Gastroesophageal sphincter (tissue), 4 donors: Measurements from ENCODE around the gene CCDC197. TPM values are rescaled to one million over a fixed set of nuclear protein-coding genes. Genes with fewer than 3 reads are reported as not detected.
A peak's percentile ranks its signal among the peaks of the same experiment; 100 is the strongest.

Experiments
- ATAC-seq: fragments of 150-250 bp; one replicate; pipeline ENCODE4 v1.9.1; 2016; ENCODE audit warnings: mild to moderate bottlenecking, moderate library complexity
- H3K27ac ChIP-seq, 4 donors: fragments of 200-600 bp; sonication (generic) in 3 of 4; 1 replicate in 3 of 4; 2 replicates in 1 of 4; pipeline ENCODE4 v1.5.1; 2016 to 2019
- H3K27me3 ChIP-seq: fragments of 200-600 bp; sonication (generic); one replicate; pipeline ENCODE4 v1.5.1; 2019
- H3K36me3 ChIP-seq, 2 donors: fragments of 200-600 bp; sonication (generic); one replicate each; pipeline ENCODE4 v1.5.1; 2019; ENCODE audit warnings: control low read depth in 1 of 2
- H3K4me1 ChIP-seq, 3 donors: fragments of 200-600 bp; sonication (generic); 1 replicate in 2 of 3; 2 replicates in 1 of 3; pipeline ENCODE4 v1.5.1; 2016 to 2019; ENCODE audit warnings: control low read depth in 2 of 3
- H3K4me3 ChIP-seq, 2 donors: fragments of 200-600 bp; sonication (generic); one replicate each; pipeline ENCODE4 v1.5.1; 2019; ENCODE audit warnings: mild to moderate bottlenecking in 1 of 2, moderate library complexity in 1 of 2
- H3K9me3 ChIP-seq, 3 donors: fragments of 200-600 bp; sonication (generic); one replicate each; pipeline ENCODE4 v1.5.1; 2017 to 2019; ENCODE audit warnings: control low read depth in 2 of 3
- CTCF ChIP-seq, 4 experiments: fragments of 200-600 bp in 2 of 4; fragments of 450-650 bp in 2 of 4; sonication (generic) in 1 of 4; IDR thresholded peaks; one replicate each; pipeline ENCODE4 v1.5.1; 2017 to 2019; ENCODE audit warnings: antibody characterized with exemption in 4 of 4, mild to moderate bottlenecking in 2 of 4, moderate library complexity in 2 of 4
- EP300 ChIP-seq: sonication (generic); formaldehyde crosslinking; IDR thresholded peaks from one replicate; pipeline ENCODE4 v1.6.1; 2017; ENCODE audit warnings: antibody characterized with exemption, mild to moderate bottlenecking
- POLR2A ChIP-seq, 2 donors: fragments of 450-650 bp; IDR thresholded peaks; one replicate each; pipeline ENCODE4 v1.6.1; 2017; ENCODE audit warnings: antibody characterized with exemption in 2 of 2, mild to moderate bottlenecking in 2 of 2, moderate library complexity in 1 of 2
- POLR2AphosphoS5 ChIP-seq: sonication (generic); formaldehyde crosslinking; IDR thresholded peaks from one replicate; pipeline ENCODE4 v1.6.1; 2017; ENCODE audit warnings: antibody characterized with exemption
- WGBS, 2 donors: methylation state at CpG; one replicate each; pipeline ENCODE4 v1.1.5; 2018; ENCODE audit warnings: low coverage in 1 of 2; 5-methylcytosine and 5-hydroxymethylcytosine counted together
- total RNA-seq, 4 donors: library from RNA; depleted of rRNA; stranded (reverse); fragments of >200 nt; gene quantifications; one replicate each; pipeline ENCODE4 v1.1.0, GENCODE V29; 2016

Gene CCDC197
- total RNA-seq, 4 donors from 2014 or later: not detected

- ATAC-seq: no peak
- 91% methylated on average over 4 of the region's 12 CpGs; no CpG with 5 or more reads in 1 of the 2 donors for WGBS, 2 donors
- no peaks in the 10 kb centered on the region for H3K9me3 ChIP-seq
These were observed 9.7 kb upstream of the CCDC197 start for GRCh38 chr14:93987376-93987775.

DNA sequence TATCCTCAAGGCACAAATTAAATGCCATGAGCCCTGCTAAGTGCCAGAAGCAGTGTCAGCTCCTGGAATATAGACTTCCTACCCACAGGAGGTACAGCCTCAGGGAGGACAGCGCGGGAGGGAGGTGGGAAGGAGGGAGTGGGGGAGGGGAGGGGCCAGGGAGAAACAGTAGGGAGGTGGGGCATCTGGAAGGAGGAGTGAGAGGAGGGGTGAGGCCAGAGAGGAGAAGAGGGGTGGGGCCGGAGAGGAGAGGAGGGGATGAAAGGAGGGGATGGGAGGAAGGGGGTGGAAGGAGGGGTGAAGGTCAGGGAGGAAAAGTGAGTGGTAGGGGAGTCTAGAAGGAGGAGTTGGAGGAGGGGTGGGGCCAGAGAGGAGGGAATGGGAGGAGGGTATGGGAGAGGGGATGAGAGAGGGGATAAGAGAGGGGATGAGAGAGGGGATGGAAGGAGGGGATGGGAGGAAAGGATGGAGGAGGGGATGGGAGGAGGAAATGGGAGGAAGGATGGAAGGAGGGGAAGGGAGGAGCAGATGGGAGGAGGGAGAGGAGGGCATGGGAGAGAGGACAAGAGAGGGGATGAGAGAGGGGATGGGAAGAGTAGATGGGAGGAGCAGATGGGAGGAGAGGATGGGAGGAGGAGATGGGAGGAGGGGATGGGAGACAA lies 9.2 kb upstream of the CCDC197 start:
- Histone ChIP-seq H3K36me3 (no peaks in the 10 kb centered on the region), H3K27ac (peak overlapping the region in 3 of 4 donors; percentile 47 to 67 (median 59)), H3K9me3 (no peaks in the 10 kb centered on the region), H3K27me3 (no peaks in the 10 kb centered on the region), H3K4me3 (no peak overlapping the region), H3K4me1 (peaks cover 0 to 40% (median 4%) of the 10 kb centered on the region in 3 donors)
- TF ChIP-seq POLR2AphosphoS5 (no peak), POLR2A (IDR thresholded peaks at IDR 0.05) (no peak), EP300 (no peak), CTCF (IDR thresholded peaks at IDR 0.05) (no peak)
- ATAC-seq: no peak
- WGBS, 2 donors: 71% methylated on average over 1 of the region's 3 CpGs; no CpG with 5 or more reads in 1 of the 2 donors

More at GRCh38 chr14:93987376-93987775, 9.7 kb upstream of the CCDC197 start:
- Histone ChIP-seq H3K4me3 (no peak overlapping the region), H3K27ac (peak overlapping the region in 3 of 4 donors; percentile 47 to 67 (median 59)), H3K27me3 (no peaks in the 10 kb centered on the region), H3K4me1 (peaks cover 0 to 45% (median 4%) of the 10 kb centered on the region in 3 donors), H3K36me3 (no peaks in the 10 kb centered on the region)
- TF ChIP-seq EP300 (no peak), CTCF (IDR thresholded peaks at IDR 0.05) (no peak), POLR2A (IDR thresholded peaks at IDR 0.05) (no peak), POLR2AphosphoS5 (no peak)

DNA sequence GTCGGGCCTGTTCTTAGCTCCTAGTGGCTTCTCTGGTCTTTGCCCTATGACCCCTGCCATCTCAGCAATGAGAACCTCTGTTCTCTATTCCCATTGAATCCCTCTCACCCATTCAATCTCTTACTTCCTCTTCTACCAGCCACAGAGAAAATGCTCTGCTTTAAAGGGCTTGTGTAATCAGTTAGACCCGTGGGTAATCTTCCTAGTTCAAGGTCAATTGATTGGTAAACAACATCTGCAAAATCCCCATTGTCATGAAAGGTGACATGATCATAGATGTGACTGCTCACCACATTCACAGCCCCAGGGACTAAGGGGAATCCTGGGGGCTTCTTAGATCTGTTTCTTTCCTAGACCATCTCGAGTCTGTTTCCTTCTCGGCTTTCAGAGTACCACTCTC lies 7.2 kb upstream of the CCDC197 start:
- H3K9me3 ChIP-seq: no peaks in the 10 kb centered on the region
- 86 to 88% methylated on average over 3 to 4 of the region's 4 CpGs for WGBS, 2 donors
- ATAC-seq: no peak
- no peaks in the 10 kb centered on the region for H3K36me3 ChIP-seq
- H3K4me1 ChIP-seq: peaks cover 0 to 34% (median 7%) of the 10 kb centered on the region in 3 donors
- H3K27me3 ChIP-seq: no peaks in the 10 kb centered on the region
- TF ChIP-seq POLR2A (IDR thresholded peaks at IDR 0.05) (no peak), POLR2AphosphoS5 (no peak), EP300 (no peak), CTCF (IDR thresholded peaks at IDR 0.05) (no peak)
- H3K27ac ChIP-seq: no peak overlapping the region
- H3K4me3 ChIP-seq: no peak overlapping the region

GRCh38 chr14:93991212-93991611 lies 5.9 kb upstream of the CCDC197 start:
- ATAC-seq: no peak
- TF ChIP-seq EP300 (no peak), POLR2AphosphoS5 (no peak), CTCF (IDR thresholded peaks at IDR 0.05) (no peak), POLR2A (IDR thresholded peaks at IDR 0.05) (no peak)

DNA sequence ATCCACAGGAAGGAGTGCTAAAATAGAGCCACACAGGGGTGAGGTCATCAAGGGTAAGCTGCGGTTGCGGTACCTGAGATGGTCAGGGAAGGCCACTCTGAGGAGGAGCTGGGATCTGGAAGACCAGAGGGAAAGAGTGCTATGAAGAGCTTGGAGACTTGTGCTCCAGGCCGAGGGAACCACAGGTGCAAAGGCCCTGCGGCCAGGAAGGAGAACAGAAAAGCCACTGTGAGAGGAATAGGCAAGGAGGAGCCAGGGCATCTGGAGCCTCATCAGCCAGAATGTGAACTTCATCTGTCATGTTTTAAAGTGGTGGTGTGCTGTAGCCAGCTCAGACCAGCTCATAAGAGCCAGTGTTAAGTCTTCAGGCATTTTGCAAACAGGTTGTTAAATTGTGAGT lies 5.5 kb upstream of the CCDC197 start:
- WGBS, 2 donors: 100% methylated on average over 4 of the region's 4 CpGs; no CpG with 5 or more reads in 1 of the 2 donors
- Histone ChIP-seq H3K36me3 (no peaks in the 10 kb centered on the region), H3K9me3 (no peaks in the 10 kb centered on the region), H3K4me1 (peaks cover 0 to 38% (median 17%) of the 10 kb centered on the region in 3 donors), H3K27me3 (no peaks in the 10 kb centered on the region), H3K4me3 (no peak overlapping the region), H3K27ac (no peak overlapping the region)
- no peak for ATAC-seq
- TF ChIP-seq POLR2A (IDR thresholded peaks at IDR 0.05) (no peak), POLR2AphosphoS5 (no peak), CTCF (IDR thresholded peaks at IDR 0.05) (no peak), EP300 (no peak)

More at GRCh38 chr14:93991212-93991611, 5.9 kb upstream of the CCDC197 start:
- WGBS, 2 donors: 86% methylated on average over 4 to 6 of the region's 10 CpGs
- Histone ChIP-seq H3K9me3 (no peaks in the 10 kb centered on the region), H3K27me3 (no peaks in the 10 kb centered on the region), H3K4me1 (peaks cover 0 to 36% (median 15%) of the 10 kb centered on the region in 3 donors), H3K27ac (no peak overlapping the region), H3K4me3 (no peak overlapping the region), H3K36me3 (no peaks in the 10 kb centered on the region)
